IMR-90 (cell line): ENCODE data around the gene DRAXIN. TPM values are rescaled to one million over a fixed set of nuclear protein-coding genes. Genes with fewer than 3 reads are reported as not detected.

Source experiments
- ATAC-seq: fragments of 200-7000 bp; cut with Tn5 transposase; 2 replicates; pipeline ENCODE4 v1.9.1; 2020; ENCODE audit warnings: low read depth, mild to moderate bottlenecking, moderate library complexity
- BruUV-seq: library from RNA; stranded (reverse); fragments of 400-500 nt; replicated peaks from 2 replicates; lab custom pipeline; 2021; lab: Mats Ljungman, UMichigan
- CTCF ChIA-PET: fragments of 300-600 bp; formaldehyde crosslinking; extraction: SDS; loops from one replicate; lab custom pipeline; 2021; ENCODE audit warnings: antibody characterized with exemption; lab: Yijun Ruan, JAX
- POLR2A ChIA-PET: fragments of 300-600 bp; sonication (Branson Sonifier 250); formaldehyde crosslinking; loops from one replicate; lab custom pipeline; 2022; ENCODE audit warnings: antibody characterized with exemption; ENCODE audit not compliant: unreplicated experiment; lab: Charles Lee
- DNase-seq: peaks from one replicate; pipeline ENCODE4 v3.0.0; 2013
- H2AFZ ChIP-seq: replicated peaks from 2 replicates; pipeline ENCODE3; 2013; ENCODE audit warnings: low read length, mild to moderate bottlenecking; ENCODE audit not compliant: poor library complexity
- H2AK5ac ChIP-seq: 2 replicates; pipeline ENCODE4 v1.6.1; 2013; ENCODE audit warnings: low read depth, low read length, inconsistent platforms
- H2AK9ac ChIP-seq: replicated peaks from 2 replicates; pipeline ENCODE3; 2013; ENCODE audit warnings: mild to moderate bottlenecking, low read depth, low read length, moderate library complexity; ENCODE audit not compliant: poor library complexity
- H2BK120ac ChIP-seq: 2 replicates; pipeline ENCODE4 v1.6.1; 2013; ENCODE audit warnings: low read depth, low read length, inconsistent platforms
- H2BK15ac ChIP-seq: 3 replicates; pipeline ENCODE4 v1.6.1; 2013; ENCODE audit warnings: low read depth, low read length, inconsistent platforms
- H2BK20ac ChIP-seq: 2 replicates; pipeline ENCODE4 v1.6.1; 2013; ENCODE audit warnings: low read depth, mild to moderate bottlenecking, inconsistent platforms, low read length, moderate library complexity
- H2BK5ac ChIP-seq: 2 replicates; pipeline ENCODE4 v1.6.1; 2013; ENCODE audit warnings: mild to moderate bottlenecking, low read depth, low read length, inconsistent platforms; ENCODE audit not compliant: poor library complexity, severe bottlenecking
- H3K14ac ChIP-seq: replicated peaks from 2 replicates; pipeline ENCODE4 v1.6.1; 2013; ENCODE audit warnings: low read depth, low read length, inconsistent platforms
- H3K18ac ChIP-seq: 2 replicates; pipeline ENCODE4 v1.6.1; 2013; ENCODE audit warnings: low read depth, low read length, control low read depth
- H3K23ac ChIP-seq: 2 replicates; pipeline ENCODE4 v1.6.1; 2013; ENCODE audit warnings: low read depth, low read length, inconsistent platforms
- H3K27ac ChIP-seq: 2 replicates; pipeline ENCODE4 v1.5.1; 2013; ENCODE audit warnings: mild to moderate bottlenecking, control low read depth, low read length; ENCODE audit not compliant: insufficient read depth
- H3K27me3 ChIP-seq: 2 replicates; pipeline ENCODE4 v1.6.1; 2013; ENCODE audit warnings: low read length; ENCODE audit not compliant: control insufficient read depth, insufficient read depth
- H3K36me3 ChIP-seq: 2 replicates; pipeline ENCODE4 v1.6.1; 2013; ENCODE audit warnings: low read length, mixed read lengths; ENCODE audit not compliant: control insufficient read depth, insufficient read depth
- H3K4ac ChIP-seq: 2 replicates; pipeline ENCODE4 v1.6.1; 2013; ENCODE audit warnings: low read depth, low read length, inconsistent platforms
- H3K4me1 ChIP-seq: 2 replicates; pipeline ENCODE4 v1.6.1; 2013; ENCODE audit warnings: low read length, mixed read lengths; ENCODE audit not compliant: control insufficient read depth, insufficient read depth
- H3K4me2 ChIP-seq: 2 replicates; pipeline ENCODE4 v1.6.1; 2013; ENCODE audit warnings: low read depth, mild to moderate bottlenecking, control low read depth, low read length, moderate library complexity
- H3K4me3 ChIP-seq: 2 replicates; pipeline ENCODE4 v1.5.1; 2013; ENCODE audit warnings: low read depth, mild to moderate bottlenecking, control low read depth, low read length, moderate library complexity; ENCODE audit not compliant: insufficient read depth
- H3K56ac ChIP-seq: 2 replicates; pipeline ENCODE4 v1.6.1; 2013; ENCODE audit warnings: low read length, inconsistent platforms; ENCODE audit not compliant: insufficient read depth; ENCODE audit errors: extremely low read depth
- H3K79me1 ChIP-seq, 2 experiments: 2 replicates each; pipeline ENCODE4 v1.6.1; 2013; ENCODE audit warnings: low read length in 2 of 2, inconsistent platforms in 1 of 2, low read depth in 1 of 2
- H3K9ac ChIP-seq: 2 replicates; pipeline ENCODE4 v1.6.1; 2013; ENCODE audit warnings: low read depth, low read length, control low read depth
- H3K9me1 ChIP-seq: 2 replicates; pipeline ENCODE4 v1.6.1; 2013; ENCODE audit warnings: low read length, inconsistent platforms; ENCODE audit not compliant: insufficient read depth
- H3K9me3 ChIP-seq: 2 replicates; pipeline ENCODE4 v1.6.1; 2013; ENCODE audit warnings: low read length; ENCODE audit not compliant: control insufficient read depth, insufficient read depth
- H4K20me1 ChIP-seq: 2 replicates; pipeline ENCODE4 v1.6.1; 2013; ENCODE audit warnings: low read length, inconsistent platforms; ENCODE audit not compliant: insufficient read depth
- H4K5ac ChIP-seq: 2 replicates; pipeline ENCODE4 v1.6.1; 2013; ENCODE audit warnings: mild to moderate bottlenecking, low read depth, low read length, control low read depth
- H4K8ac ChIP-seq, 2 experiments: 2 replicates each; pipeline ENCODE4 v1.6.1; 2013; ENCODE audit warnings: low read depth in 2 of 2, low read length in 2 of 2, control low read depth in 1 of 2, inconsistent platforms in 1 of 2
- H4K91ac ChIP-seq: 2 replicates; pipeline ENCODE4 v1.6.1; 2013; ENCODE audit warnings: low read depth, low read length, inconsistent platforms; ENCODE audit not compliant: insufficient read depth
- BHLHE40 ChIP-seq: fragments of 150-350 bp; IDR thresholded peaks from 2 replicates; pipeline ENCODE4 v1.6.1; 2016; ENCODE audit warnings: mild to moderate bottlenecking, low read depth, low read length
- CEBPB ChIP-seq: IDR thresholded peaks from 2 replicates; pipeline ENCODE4 v1.6.1; 2012; ENCODE audit warnings: low read depth, low read length, improper control_type of control experiment
- MAFK ChIP-seq: IDR thresholded peaks from 2 replicates; pipeline ENCODE4 v1.6.1; 2012; ENCODE audit warnings: low read depth, low read length, improper control_type of control experiment
- RCOR1 ChIP-seq: IDR thresholded peaks from 2 replicates; pipeline ENCODE4 v1.6.1; 2012; ENCODE audit warnings: mild to moderate bottlenecking, low read length, improper control_type of control experiment; ENCODE audit not compliant: insufficient replicate concordance
- WGBS, 2 experiments: methylation state at CpG; one replicate each; pipeline versions ENCODE4 v1.1.5 to v1.1.7; 2013; ENCODE audit warnings: missing lambda C conversion rate in 2 of 2; ENCODE audit not compliant: insufficient read length in 1 of 2; ENCODE audit errors: extremely low coverage in 2 of 2; 5-methylcytosine and 5-hydroxymethylcytosine counted together
- dilution Hi-C: fragments of 300-500 bp; cut with HindIII; formaldehyde crosslinking; loops from one replicate; pipeline ENCODE4 v1.14.3; 2018; ENCODE audit warnings: low sequenced_read_pairs; ENCODE audit not compliant: unreplicated experiment
- in situ Hi-C: fragments of 300-500 bp; cut with MboI; formaldehyde crosslinking; loops from 3 replicates; pipeline ENCODE4 v1.14.3; 2019; ENCODE audit warnings: low sequenced_read_pairs, inconsistent platforms, mixed read lengths
- intact Hi-C: fragments of 100-400 bp; cut with micrococcal nuclease; formaldehyde crosslinking; loops from 2 replicates; pipeline ENCODE4 v1.10.0; 2022
- polyA plus RNA-seq, 3 experiments: library from polyadenylated mRNA; depleted of rRNA; stranded (reverse); fragments of >200 nt; gene quantifications; 2 replicates each; pipeline ENCODE4 v1.2.3, GENCODE V29; 2012; ENCODE audit warnings: low replicate concordance in 1 of 3
- total RNA-seq: library from RNA; depleted of rRNA; stranded (reverse); fragments of >200 nt; gene quantifications from 2 replicates; pipeline ENCODE4 v1.2.3, GENCODE V29; 2012
- TF ChIP-seq, protein P1 (sequence below): fragments of 150-350 bp; IDR thresholded peaks from 2 replicates; pipeline ENCODE4 v1.6.1; 2016; ENCODE audit warnings: low read depth, mild to moderate bottlenecking, low read length, moderate library complexity, borderline replicate concordance

The DRAXIN gene
- total and polyA plus RNA-seq, 2 of the 4 experiments (the other 2 are of a cell fraction) = under 0.01 to 0.02 TPM

DNA sequence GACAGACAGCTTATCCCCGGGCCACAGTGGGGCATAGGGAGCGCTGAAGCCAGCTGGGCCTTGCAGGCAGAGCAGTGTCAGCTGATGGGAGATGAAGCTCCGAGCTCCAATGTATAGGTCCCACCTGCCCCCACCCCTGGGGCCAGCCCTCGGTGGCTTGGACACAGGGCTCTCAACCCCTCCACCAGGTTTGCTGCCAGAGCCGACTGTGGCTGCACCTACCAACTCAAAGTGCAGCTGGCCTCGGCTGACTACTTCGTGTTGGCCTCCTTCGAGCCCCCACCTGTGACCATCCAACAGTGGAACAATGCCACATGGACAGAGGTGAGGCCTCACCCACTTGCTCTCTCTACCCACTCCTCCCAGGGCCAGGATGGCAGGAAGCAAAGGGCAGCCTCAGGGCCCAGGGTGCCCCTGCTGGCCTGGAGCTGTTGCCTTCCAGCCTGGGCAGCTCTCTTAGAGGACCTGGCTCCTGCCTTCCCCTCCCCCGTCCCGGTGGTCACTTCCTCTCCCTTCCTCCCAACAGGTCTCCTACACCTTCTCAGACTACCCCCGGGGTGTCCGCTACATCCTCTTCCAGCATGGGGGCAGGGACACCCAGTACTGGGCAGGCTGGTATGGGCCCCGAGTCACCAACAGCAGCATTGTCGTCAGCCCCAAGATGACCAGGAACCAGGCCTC, 18.3 kb upstream of the DRAXIN start:
- Histone ChIP-seq H3K79me1 (0 out of 4 replicates have a peak, but pooled peaks cover 0 to 3% of the 10 kb centered on the region in 2 experiments), H3K4me1 (no peaks in the 10 kb centered on the region), H3K9me1 (peaks cover 3% of the 10 kb centered on the region; the same call in 1 of the 2 replicates), H2AK5ac (no peak overlapping the region), H3K23ac (no peak overlapping the region), H2BK5ac (no peak overlapping the region), H3K27ac (no peak overlapping the region), H4K8ac (no peak overlapping the region), H3K9ac (no peak overlapping the region), H2BK120ac (no peak overlapping the region), H3K4ac (no peak overlapping the region), H3K27me3 (no peaks in the 10 kb centered on the region), H2AK9ac (peak overlapping the region; percentile 42), H2AFZ (peak overlapping the region; percentile 14), H3K9me3 (no peaks in the 10 kb centered on the region), H4K20me1 (no peaks in the 10 kb centered on the region), H2BK20ac (no peak overlapping the region), H4K91ac (no peak overlapping the region), H3K36me3 (peaks cover 48% of the 10 kb centered on the region), H3K14ac (no peak overlapping the region), H3K56ac (no peak overlapping the region), H2BK15ac (no peak overlapping the region), H3K4me3 (no peak overlapping the region), H3K4me2 (no peak overlapping the region), H3K18ac (no peak overlapping the region), H4K5ac (no peak overlapping the region)
- WGBS, 2 experiments = 93% methylated on average over 8 of the region's 14 CpGs; no CpG with 5 or more reads in 1 of the 2 experiments
- in situ Hi-C loops = no loop called here
- dilution Hi-C loops = no loop called here
- DNase-seq (no peak), ATAC-seq (no peak)
- intact Hi-C loops = no loop called here
- CTCF ChIA-PET = no interaction called here
- BruUV-seq = no TSS peak
- TF ChIP-seq RCOR1 (no peak), MAFK (no peak), BHLHE40 (no peak), CEBPB (no peak)
- TF ChIP-seq, protein P1, sequence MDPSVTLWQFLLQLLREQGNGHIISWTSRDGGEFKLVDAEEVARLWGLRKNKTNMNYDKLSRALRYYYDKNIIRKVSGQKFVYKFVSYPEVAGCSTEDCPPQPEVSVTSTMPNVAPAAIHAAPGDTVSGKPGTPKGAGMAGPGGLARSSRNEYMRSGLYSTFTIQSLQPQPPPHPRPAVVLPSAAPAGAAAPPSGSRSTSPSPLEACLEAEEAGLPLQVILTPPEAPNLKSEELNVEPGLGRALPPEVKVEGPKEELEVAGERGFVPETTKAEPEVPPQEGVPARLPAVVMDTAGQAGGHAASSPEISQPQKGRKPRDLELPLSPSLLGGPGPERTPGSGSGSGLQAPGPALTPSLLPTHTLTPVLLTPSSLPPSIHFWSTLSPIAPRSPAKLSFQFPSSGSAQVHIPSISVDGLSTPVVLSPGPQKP = no peak
- POLR2A ChIA-PET = no interaction called here
